NCI-H510A (cell line): ENCODE results near the gene TNS1.
A peak's percentile ranks its signal among the peaks of the same experiment; 100 is the strongest.

ENCODE experiments used
- DNase-seq: peaks from one replicate; lab custom pipeline; 2025; lab: John Stamatoyannopoulos, UW

The TNS1 gene

DNA sequence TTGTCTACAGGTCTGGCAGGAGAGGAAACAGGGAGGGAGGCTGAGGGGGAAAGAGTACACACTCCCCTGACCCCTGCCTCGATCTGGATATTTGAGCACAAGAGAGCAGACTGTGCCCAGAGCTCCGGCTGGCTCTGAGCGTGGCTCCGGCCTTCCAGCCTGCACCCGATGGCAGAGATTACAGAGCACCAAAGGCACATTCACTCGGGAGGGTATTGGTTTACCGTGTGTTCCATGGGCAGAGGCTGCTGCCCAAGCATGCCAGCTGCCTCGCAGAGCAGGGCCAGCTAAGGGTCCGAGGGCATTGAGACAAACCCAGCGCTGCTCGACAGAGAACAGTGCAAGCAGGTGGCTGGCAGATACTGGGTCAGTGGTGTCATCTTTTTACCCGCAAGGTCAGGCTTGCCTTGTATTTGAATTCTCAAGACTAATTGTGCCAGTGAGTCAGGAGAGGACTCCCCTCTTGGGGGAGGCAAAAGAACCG is 132.2 kb downstream of the TNS1 start:
- DNase-seq, result no peak

DNA sequence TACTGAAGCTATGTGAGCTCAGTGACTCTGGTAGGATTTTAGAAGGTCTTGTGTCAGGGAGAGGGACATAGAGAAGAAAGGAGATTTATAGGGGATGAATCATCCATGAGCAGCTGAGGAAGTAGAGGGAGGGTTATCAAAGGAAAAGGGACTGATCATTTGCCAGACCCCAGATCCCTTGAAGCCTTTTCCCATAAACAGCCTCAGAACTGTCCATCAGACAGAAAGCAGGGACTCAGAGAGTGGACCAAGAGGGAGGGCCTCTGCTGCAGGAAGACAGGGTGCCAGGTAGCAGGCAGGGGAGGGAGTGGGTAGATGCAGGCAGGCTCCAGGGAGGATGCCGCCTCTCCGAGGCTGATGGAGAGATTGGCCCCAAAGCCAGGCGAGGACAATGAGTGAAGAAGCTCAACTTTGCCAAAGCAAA is 133.9 kb downstream of the TNS1 start:
- no peak for DNase-seq

- no peak for DNase-seq
Observed at GRCh38 chr2:217868265-217868892, 134.4 kb downstream of the TNS1 start.

DNA sequence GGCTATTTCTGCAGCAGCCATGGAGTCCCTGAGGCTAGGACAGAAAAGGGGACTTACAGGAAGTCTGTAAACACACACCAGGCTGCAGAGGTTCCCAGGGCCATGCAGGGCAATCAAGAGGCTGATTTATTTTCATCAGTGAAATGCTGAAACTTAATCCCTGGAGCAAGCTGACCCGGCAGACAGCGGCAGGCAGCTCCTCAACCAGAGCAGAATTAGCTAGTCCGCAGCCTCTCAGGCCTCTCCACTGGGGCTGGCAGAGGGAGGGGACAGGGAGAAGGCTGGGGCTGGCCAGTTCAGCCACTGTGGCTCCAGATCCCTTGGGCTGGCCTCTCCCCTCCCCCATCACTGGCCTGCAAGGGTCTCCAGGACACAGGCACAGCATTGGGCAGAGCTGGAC is 136.3 kb downstream of the TNS1 start:
- no peak for DNase-seq

DNA sequence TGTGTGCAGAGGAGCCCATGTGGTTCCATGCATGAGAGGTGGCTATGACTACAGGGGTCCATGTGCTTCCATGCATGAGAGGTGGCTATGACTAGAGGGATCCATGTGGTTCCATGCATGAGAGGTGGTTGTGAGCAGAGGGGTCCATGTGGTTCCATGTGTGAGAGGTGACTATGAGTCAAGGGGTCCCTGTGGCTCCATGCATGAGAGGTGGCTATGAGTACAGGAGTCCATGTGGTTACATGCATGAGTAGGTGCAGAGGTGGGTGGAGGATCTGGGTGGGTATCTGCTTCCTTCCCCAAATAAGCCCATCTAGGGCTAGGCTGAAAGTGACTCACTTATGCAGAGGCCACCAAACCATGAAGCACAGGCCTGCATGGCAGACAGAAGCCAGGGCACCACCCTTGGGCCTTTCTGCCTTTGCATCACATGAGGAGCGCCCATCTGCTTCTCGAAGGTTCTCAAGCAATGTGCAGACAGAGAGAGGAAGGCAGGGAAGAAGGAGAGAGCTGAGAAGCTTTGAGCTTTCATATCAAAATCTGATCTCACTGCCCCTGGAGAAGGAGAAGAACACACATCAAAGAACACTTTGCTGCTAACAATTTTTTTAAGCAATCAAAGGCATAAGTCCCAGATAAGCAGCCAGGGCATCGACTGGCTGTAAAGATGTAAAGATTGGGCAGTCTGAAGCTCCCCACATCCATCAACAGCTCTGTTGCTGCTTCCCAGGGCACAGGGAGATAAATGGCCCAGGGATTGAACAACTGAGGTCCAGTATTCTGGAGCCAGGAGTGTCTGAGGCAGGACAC is 137.6 kb downstream of the TNS1 start:
- DNase-seq, result no peak

DNA sequence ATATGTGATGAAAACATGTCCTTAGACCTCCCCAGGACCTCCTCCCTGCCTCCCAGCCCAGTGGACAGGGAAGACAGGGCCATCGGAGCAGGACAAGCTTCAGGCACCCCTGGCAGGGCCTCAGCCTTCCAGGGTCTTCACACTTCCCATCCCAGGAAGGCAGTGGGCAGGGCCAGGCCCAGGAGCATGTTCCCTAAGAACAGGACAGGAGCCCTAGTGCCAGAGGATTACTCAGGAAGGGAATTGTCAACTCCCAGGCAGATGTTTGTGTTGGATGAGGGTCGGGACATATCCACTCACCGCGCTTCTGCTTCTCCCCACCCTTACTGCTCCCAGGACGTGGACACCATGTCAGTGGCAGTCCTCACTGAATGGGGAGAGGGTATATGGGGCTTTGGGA is 138.9 kb downstream of the TNS1 start:
- no peak for DNase-seq

DNA sequence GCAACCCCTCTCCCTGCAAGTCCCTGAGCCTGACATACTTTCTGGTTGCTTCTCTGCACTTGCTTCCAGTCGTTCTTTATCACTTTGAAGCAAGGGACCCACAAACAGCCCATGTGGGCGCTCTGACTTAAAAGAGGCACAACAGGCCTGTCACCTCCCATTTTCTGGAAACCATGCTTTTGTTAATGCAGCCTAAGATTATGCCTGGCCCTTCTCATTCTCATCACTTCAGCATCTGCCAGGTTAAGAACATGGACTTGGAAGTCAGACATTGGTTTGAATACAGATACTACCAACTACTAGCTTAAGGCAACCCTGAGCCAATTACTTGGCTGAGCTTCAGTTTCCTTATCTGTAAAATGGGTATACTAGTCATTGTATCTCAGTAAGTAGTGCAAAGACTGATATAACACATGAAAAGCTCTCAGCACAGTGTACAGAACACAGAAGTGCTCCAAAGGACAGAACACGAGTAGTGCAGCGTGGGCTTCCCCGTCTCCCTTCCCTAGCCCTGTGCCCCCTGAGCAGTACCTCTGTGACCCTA is 141.4 kb downstream of the TNS1 start:
- DNase-seq, result no peak

DNA sequence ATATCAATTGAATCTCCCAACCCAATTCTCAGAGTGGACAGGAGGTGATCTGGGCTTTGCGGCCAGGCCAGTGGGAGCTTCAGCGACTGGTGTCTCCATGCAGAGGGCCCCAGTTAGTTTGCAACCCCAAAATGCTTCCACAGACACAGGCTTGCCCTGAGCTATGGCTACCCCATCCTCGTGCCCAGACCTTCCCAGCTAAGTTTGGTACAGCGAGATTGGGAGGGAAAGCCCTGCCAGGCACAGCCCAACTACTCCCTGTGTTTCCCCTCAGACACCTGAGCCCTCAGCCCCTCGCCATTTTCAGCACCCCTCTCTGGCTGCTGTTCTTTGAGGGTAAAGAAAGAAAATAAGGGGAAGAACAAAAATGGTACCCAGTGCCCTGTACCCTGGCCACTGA is 142.9 kb downstream of the TNS1 start:
- no peak for DNase-seq

GRCh38 chr2:217858519-217859491 is 144.0 kb downstream of the TNS1 start:
- peak; percentile 21 for DNase-seq

DNA sequence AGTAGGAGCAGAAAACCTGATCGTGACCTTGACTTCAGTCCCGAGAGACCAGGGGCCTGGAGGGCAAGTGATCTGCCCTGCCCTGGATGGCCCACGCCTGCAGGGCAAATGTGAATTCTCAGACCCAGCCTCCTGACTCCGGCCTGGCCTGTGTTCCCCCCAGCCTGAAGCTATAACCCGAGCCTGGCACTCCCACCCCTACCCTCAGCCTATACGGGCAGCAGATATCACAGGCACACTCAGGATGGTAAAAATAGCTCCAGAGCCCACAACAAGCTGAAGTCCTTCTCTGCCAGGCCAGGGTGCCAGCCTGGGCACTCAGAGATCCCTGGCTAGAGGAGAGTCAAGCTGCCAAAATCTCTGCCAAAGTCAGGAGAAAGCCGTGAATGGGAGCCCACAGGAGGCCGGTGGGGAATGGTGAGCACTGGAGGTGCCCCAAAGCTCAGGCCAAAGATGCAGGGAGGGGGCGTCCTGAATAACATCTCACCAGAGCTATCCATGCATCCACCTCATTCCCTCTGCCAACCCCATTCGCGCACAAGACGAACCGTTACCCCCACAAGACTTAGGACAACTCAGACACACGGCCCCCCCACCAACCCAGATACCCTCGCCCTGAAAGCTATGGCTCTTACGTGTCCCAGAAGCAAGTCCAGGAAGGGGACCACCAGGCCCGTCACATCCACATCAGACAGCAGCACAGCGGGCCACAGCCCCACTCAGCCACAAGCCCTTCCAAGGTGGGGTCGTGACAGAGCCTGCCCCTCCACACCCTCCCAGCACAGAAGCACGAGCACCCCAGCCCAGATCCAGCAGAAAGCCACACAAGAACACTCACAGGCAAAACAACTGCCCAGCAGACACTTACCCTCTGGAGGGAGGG is 144.9 kb downstream of the TNS1 start:
- DNase-seq, result no peak

- no peak for DNase-seq
Observed at GRCh38 chr2:217856871-217857270, 145.9 kb downstream of the TNS1 start.

DNA sequence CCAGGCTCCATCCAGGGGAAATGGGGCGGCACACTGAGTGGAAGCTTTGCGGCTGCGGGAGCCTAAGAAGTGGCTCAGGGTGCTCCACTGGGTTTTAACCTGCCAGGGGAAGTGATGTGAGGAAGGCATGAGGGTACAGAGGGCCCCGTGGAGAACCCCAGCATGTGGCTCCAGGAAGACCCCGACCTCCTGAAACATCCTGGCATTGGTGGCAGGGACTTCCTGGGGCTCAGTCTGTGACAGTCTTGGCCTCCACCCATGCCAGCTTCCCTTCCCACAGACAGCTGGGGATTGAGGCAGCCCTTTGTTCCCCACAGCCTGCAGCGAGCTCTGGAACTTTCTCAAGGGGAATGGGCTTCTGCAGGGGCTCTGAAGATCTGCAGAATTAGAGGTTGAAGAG is 146.6 kb downstream of the TNS1 start:
- DNase-seq, result no peak

DNA sequence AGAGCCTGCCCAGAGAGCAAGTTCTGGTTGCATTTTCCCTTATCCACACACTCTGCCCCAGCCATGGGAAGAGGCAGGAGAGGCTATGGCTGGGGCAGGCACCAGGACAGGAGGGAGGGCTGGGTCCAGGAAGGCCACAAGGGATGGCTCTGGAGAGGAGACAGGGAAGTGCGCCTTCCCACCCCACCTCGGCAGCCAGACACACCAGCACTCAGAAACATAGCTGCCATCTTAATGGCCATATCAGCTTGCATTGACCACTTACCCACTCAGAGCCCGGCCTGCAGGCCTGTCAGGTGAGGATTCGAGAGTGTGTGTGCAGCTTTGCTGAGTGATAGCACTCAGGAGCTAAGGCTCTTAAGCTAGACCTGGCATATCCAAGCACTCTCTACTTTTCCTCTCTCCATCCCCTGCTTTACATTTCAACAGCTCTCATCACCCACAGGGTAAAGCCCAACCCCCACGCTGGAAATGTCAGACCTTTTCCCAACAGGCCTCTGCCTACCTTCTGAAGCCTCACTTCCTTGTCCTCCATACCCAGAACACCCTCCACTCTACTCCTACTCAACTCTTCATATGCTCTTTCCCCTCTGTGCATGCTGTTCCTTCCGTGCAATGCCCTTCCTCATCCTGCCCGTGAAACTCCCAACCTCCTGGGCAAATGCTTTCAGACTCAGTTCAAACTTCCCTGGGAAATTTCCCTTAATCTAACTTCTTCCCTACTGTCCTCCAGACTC is 147.9 kb downstream of the TNS1 start:
- DNase-seq, result peak; percentile 45

DNA sequence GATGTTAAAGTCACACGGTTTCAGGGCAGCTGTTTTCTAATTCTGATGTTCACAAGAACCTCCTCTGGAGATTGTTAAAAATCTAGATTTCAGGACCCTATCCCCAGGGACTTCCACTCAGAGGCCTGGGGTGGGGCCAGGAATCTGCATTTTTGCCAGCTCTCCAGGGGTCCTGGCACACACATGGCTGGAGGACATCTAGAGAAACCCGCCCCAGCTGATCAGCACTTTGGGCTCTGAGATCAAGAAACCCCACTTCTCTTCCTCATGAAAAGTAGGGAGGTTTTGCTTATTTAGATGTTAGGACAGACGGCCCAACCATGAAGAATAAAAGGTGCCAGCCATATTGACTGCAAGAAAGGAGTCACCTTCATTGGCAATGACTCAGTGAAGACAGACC is 148.8 kb downstream of the TNS1 start:
- no peak for DNase-seq

- DNase-seq, result no peak
Observed at GRCh38 chr2:217853301-217853881, 149.4 kb downstream of the TNS1 start.

DNA sequence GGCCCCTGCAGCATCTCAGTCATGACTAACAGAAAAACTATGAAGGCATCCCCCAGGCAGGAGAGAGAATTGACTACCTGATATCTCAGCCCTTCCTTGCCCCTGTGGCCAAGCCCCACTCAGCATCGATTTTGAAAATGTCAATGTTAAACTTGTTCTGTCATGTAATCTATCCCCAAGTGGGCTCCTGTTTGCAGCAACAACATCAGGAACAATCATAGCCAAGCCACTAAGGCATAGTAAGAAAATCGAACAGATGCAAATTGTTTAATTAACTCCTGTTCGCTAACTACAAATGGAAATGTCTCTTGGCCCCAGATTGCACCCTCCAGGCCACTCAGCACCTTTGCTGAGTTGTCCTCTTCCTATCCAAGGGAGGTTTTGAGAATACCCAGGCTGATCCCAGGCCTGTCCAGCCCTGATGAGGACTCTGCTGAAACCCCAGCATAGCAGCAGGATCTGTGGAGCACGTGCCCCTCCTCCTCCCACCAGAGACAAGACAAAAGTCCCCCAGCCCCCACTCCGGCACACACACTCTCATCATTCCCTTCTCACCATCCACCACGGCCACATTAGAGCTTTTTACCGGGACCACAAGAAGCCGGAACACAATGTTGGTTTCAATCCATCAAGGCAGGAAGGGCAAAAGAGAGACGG is 150.1 kb downstream of the TNS1 start:
- DNase-seq, result no peak

GRCh38 chr2:217851191-217852020 is 151.4 kb downstream of the TNS1 start:
- no peak for DNase-seq

- no peak for DNase-seq
Observed at GRCh38 chr2:217849154-217849975, 153.4 kb downstream of the TNS1 start.
